ENCODE data around the gene MGAT4A.
"Not testable (repeated sequence)": the region's sequence is repeated elsewhere in the genome, so short reads cannot be mapped to it uniquely, and the experiment has no call there.

DNA sequence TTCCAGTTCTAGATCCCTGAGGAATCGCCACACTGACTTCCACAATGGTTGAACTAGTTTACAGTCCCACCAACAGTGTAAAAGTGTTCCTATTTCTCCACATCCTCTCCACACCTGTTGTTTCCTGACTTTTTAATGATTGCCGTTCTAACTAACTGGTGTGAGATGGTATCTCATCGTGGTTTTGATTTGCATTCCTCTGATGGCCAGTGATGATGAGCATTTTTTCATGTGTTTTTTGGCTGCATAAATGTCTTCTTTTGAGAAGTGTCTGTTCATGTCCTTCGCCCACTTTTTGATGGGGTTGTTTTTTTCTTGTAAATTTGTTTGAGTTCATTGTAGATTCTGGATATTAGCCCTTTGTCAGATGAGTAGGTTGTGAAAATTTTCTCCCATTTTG, 136.3 kb downstream of the MGAT4A start:
- TF ChIP-seq, protein P1, sequence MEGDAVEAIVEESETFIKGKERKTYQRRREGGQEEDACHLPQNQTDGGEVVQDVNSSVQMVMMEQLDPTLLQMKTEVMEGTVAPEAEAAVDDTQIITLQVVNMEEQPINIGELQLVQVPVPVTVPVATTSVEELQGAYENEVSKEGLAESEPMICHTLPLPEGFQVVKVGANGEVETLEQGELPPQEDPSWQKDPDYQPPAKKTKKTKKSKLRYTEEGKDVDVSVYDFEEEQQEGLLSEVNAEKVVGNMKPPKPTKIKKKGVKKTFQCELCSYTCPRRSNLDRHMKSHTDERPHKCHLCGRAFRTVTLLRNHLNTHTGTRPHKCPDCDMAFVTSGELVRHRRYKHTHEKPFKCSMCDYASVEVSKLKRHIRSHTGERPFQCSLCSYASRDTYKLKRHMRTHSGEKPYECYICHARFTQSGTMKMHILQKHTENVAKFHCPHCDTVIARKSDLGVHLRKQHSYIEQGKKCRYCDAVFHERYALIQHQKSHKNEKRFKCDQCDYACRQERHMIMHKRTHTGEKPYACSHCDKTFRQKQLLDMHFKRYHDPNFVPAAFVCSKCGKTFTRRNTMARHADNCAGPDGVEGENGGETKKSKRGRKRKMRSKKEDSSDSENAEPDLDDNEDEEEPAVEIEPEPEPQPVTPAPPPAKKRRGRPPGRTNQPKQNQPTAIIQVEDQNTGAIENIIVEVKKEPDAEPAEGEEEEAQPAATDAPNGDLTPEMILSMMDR (IDR thresholded peaks at IDR 0.05; ENCODE audit: control extremely low read depth in 1 of 3, insufficient read depth in 1 of 3, low read depth in 1 of 3, low read length in 3 of 3) = not testable (repeated sequence)
- TF ChIP-seq CHD1 (IDR thresholded peaks at IDR 0.05; ENCODE audit: low read depth, low read length); EP300 (IDR thresholded peaks at IDR 0.05; ENCODE audit: borderline replicate concordance in 1 of 2, low read depth in 2 of 2, low read length in 2 of 2); TBP (IDR thresholded peaks at IDR 0.05; ENCODE audit: low read depth, low read length); POLR2AphosphoS5 (IDR thresholded peaks at IDR 0.05; ENCODE audit: low read depth, low read length); POLR2A (IDR thresholded peaks at IDR 0.05; ENCODE audit: control extremely low read depth in 1 of 2, low read depth in 2 of 2, low read length in 2 of 2); EZH2 (IDR thresholded peaks at IDR 0.05; ENCODE audit: low read depth, low read length, severe bottlenecking); BACH1 (IDR thresholded peaks at IDR 0.05; ENCODE audit: low read length); SP1 (IDR thresholded peaks at IDR 0.05; ENCODE audit: low read depth, low read length); RAD21 (IDR thresholded peaks at IDR 0.05 in 1 of 2, conservative IDR thresholded peaks at IDR 0.05 in 1 of 2; ENCODE audit: low read depth in 2 of 2, low read length in 2 of 2); TAF1 (IDR thresholded peaks at IDR 0.05; ENCODE audit: low read depth, low read length): not testable (repeated sequence)
- TF ChIP-seq, protein P2, sequence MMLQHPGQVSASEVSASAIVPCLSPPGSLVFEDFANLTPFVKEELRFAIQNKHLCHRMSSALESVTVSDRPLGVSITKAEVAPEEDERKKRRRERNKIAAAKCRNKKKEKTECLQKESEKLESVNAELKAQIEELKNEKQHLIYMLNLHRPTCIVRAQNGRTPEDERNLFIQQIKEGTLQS (IDR thresholded peaks at IDR 0.05; ENCODE audit: insufficient read depth, low read depth, low read length) = not testable (repeated sequence)

All from H1 (cell line).